GM23338 (cell line): Measurements from ENCODE around the gene ELMOD2.

Source experiments
- CREB1 ChIP-seq: fragments of 250-450 bp; sonication (Bioruptor Pico); IDR thresholded peaks from 2 replicates; pipeline ENCODE4 v1.5.0; 2020; ENCODE audit warnings: low read depth, mild to moderate bottlenecking, moderate library complexity
- EZH2 ChIP-seq: fragments of 200-600 bp; sonication (generic); IDR thresholded peaks from one replicate; pipeline ENCODE4 v1.8.0; 2017; ENCODE audit warnings: antibody characterized with exemption, mild to moderate bottlenecking, low read depth; ENCODE audit not compliant: unreplicated experiment
- POLR2AphosphoS5 ChIP-seq: IDR thresholded peaks from 2 replicates; pipeline ENCODE4 v1.6.1; 2016; ENCODE audit warnings: antibody characterized with exemption, low read depth
- TF ChIP-seq, protein P1 (sequence below), 2 experiments: fragments of 200-600 bp in 1 of 2; sonication (generic) in 1 of 2; conservative IDR thresholded peaks; 2 replicates each; pipeline versions ENCODE4 v1.5.1 to v1.6.1; 2016 to 2017; ENCODE audit warnings: antibody characterized with exemption in 2 of 2, low read depth in 2 of 2, mild to moderate bottlenecking in 2 of 2, moderate library complexity in 1 of 2

DNA sequence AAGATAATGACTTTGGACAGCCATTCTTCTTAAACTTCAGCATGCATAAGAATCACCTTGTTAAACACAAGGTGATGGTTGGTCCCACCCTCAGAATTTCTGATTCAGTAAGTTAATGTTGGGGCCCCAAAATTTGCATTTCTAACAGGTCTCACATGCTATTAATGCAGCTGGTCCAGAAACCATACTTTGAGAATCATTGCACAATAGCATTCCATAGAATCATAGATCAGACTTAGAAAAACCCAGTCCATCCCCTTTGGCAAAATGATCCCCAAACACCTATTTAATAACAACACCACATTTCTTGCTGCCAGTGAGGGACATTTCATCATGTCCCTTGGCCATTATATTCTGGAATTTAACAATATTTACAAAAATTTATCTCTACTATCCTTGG is 19.7 kb upstream of the ELMOD2 start:
- TF ChIP-seq CREB1 (CRISPR knock-in tag): no peak
- TF ChIP-seq, protein P1, sequence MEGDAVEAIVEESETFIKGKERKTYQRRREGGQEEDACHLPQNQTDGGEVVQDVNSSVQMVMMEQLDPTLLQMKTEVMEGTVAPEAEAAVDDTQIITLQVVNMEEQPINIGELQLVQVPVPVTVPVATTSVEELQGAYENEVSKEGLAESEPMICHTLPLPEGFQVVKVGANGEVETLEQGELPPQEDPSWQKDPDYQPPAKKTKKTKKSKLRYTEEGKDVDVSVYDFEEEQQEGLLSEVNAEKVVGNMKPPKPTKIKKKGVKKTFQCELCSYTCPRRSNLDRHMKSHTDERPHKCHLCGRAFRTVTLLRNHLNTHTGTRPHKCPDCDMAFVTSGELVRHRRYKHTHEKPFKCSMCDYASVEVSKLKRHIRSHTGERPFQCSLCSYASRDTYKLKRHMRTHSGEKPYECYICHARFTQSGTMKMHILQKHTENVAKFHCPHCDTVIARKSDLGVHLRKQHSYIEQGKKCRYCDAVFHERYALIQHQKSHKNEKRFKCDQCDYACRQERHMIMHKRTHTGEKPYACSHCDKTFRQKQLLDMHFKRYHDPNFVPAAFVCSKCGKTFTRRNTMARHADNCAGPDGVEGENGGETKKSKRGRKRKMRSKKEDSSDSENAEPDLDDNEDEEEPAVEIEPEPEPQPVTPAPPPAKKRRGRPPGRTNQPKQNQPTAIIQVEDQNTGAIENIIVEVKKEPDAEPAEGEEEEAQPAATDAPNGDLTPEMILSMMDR (conservative IDR thresholded peaks at IDR 0.05; ENCODE audit: low read depth in 2 of 2): no peak
- no peak for TF ChIP-seq EZH2
- no peak for TF ChIP-seq POLR2AphosphoS5
